ENCODE data around the gene CYP2S1. TPM values are rescaled to one million over a fixed set of nuclear protein-coding genes. Genes with fewer than 3 reads are reported as not detected.

CYP2S1 gene
- total and polyA plus RNA-seq, 9 of the 15 experiments (the other 6 are each of a cell fraction or from before 2014, with no cell fraction given): 0.07 to 1.9 (median 0.41) TPM

GRCh38 chr19:41154060-41154459, 39.0 kb upstream of the CYP2S1 start:
- H3K4me3 ChIP-seq: no peak overlapping the region
- no peaks in the 10 kb centered on the region for H3K36me3 ChIP-seq (ENCODE audit: control insufficient read depth, insufficient read depth, low read length)
- in situ Hi-C loops (cut with MboI) (no loop called here), intact Hi-C loops (cut with micrococcal nuclease) (no loop called here)
- WGBS (ENCODE audit: insufficient coverage, low coverage, missing lambda C conversion rate): 65% methylated on average over 5 of the region's 7 CpGs
- TF ChIP-seq ZNF197 (CRISPR knock-in tag; IDR thresholded peaks at IDR 0.05; ENCODE audit: low read depth) (no peak), CREBBP (IDR thresholded peaks at IDR 0.05; ENCODE audit: low read depth, low read length) (no peak), SRSF1 (IDR thresholded peaks at IDR 0.05; ENCODE audit: low read depth, low read length) (no peak), ZSCAN32 (CRISPR knock-in tag; IDR thresholded peaks at IDR 0.05) (no peak), RBM22 (IDR thresholded peaks at IDR 0.05; ENCODE audit: low read depth, low read length, poor library complexity, severe bottlenecking) (no peak), PTBP1 (IDR thresholded peaks at IDR 0.05; ENCODE audit: low read depth, low read length) (no peak), HMGN3 (IDR thresholded peaks at IDR 0.05; ENCODE audit: borderline replicate concordance, extremely low read depth, insufficient read length, low read depth, low read length) (no peak), ZBED1 (IDR thresholded peaks at IDR 0.05) (no peak), ZNF384 (IDR thresholded peaks at IDR 0.05; ENCODE audit: low read depth, low read length) (no peak), RBM14 (IDR thresholded peaks at IDR 0.05; ENCODE audit: borderline replicate concordance, insufficient read depth, low read depth, low read length) (no peak), TCF7 (IDR thresholded peaks at IDR 0.05; ENCODE audit: borderline replicate concordance) (no peak), SMC3 (conservative IDR thresholded peaks at IDR 0.05; ENCODE audit: insufficient read depth, low read depth, low read length) (no peak), FOXO4 (CRISPR knock-in tag; IDR thresholded peaks at IDR 0.05) (no peak), PRMT5 (CRISPR knock-in tag; IDR thresholded peaks at IDR 0.05) (no peak), ZNF444 (CRISPR knock-in tag; IDR thresholded peaks at IDR 0.05) (no peak), NONO (IDR thresholded peaks at IDR 0.05; ENCODE audit: low read depth in 2 of 2, low read length in 1 of 2) (no peak), ELF1 (tag; IDR thresholded peaks at IDR 0.05) (no peak), MAFF (IDR thresholded peaks at IDR 0.05; ENCODE audit: low read length) (no peak)
- TF ChIP-seq, protein P1, sequence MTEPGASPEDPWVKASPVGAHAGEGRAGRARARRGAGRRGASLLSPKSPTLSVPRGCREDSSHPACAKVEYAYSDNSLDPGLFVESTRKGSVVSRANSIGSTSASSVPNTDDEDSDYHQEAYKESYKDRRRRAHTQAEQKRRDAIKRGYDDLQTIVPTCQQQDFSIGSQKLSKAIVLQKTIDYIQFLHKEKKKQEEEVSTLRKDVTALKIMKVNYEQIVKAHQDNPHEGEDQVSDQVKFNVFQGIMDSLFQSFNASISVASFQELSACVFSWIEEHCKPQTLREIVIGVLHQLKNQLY (CRISPR knock-in tag; conservative IDR thresholded peaks at IDR 0.05): no peak
- TF ChIP-seq, protein P2, sequence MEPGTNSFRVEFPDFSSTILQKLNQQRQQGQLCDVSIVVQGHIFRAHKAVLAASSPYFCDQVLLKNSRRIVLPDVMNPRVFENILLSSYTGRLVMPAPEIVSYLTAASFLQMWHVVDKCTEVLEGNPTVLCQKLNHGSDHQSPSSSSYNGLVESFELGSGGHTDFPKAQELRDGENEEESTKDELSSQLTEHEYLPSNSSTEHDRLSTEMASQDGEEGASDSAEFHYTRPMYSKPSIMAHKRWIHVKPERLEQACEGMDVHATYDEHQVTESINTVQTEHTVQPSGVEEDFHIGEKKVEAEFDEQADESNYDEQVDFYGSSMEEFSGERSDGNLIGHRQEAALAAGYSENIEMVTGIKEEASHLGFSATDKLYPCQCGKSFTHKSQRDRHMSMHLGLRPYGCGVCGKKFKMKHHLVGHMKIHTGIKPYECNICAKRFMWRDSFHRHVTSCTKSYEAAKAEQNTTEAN (CRISPR knock-in tag; IDR thresholded peaks at IDR 0.05): no peak
- ATAC-seq: no peak
- no TSS peak for BruUV-seq (replicated peaks)
- ChIA-PET POLR2A (no interaction called here), CTCF (ENCODE audit: low intra/inter-chr PET ratio) (no interaction called here)
- no peak overlapping the region for H3K27ac ChIP-seq (ENCODE audit: extremely low read depth, low read depth, low read length)
- no peak for FAIRE-seq
- H3K4me1 ChIP-seq (replicated peaks in 1 of 2; ENCODE audit: control insufficient read depth in 2 of 2, insufficient read depth in 2 of 2, low read length in 2 of 2): peaks cover 3% of the 10 kb centered on the region in 2 experiments; a peak in 3 of 5 replicates
- DNase-seq (ENCODE audit: extremely low read depth in 1 of 4, low spot score in 3 of 4): no peak
- no peaks in the 10 kb centered on the region for H3K79me2 ChIP-seq (ENCODE audit: control insufficient read depth, insufficient read depth, low read length)
- no peaks in the 10 kb centered on the region for H3K9me1 ChIP-seq (ENCODE audit: control insufficient read depth, insufficient read depth, low read length)
- no peaks in the 10 kb centered on the region for H3K9me3 ChIP-seq (replicated peaks; ENCODE audit: control insufficient read depth, insufficient read depth, low read depth, low read length)
- H3K9ac ChIP-seq (ENCODE audit: insufficient read depth in 1 of 2, low read depth in 2 of 2, low read length in 2 of 2): no peak overlapping the region
- H2AFZ ChIP-seq (ENCODE audit: low read depth, low read length): no peak overlapping the region
- H3K4me2 ChIP-seq (ENCODE audit: insufficient read depth, low read length): no peak overlapping the region
- H4K20me1 ChIP-seq (replicated peaks; ENCODE audit: control insufficient read depth, insufficient read depth, low read length): no peaks in the 10 kb centered on the region
- H3K27me3 ChIP-seq (ENCODE audit: control insufficient read depth in 2 of 2, insufficient read depth in 2 of 2, low read length in 2 of 2): peaks cover 2 to 7% of the 10 kb centered on the region in 2 experiments; a peak in 2 of 5 replicates
